ENCODE results near the gene HOXC13.

GRCh38 chr12:53942467-53942997 lies 3.9 kb downstream of the HOXC13 start:
- no peak for TF ChIP-seq CTCF (conservative IDR thresholded peaks at IDR 0.05 in 1 of 2, IDR thresholded peaks at IDR 0.05 in 1 of 2; ENCODE audit: low read depth in 1 of 2, low read length in 2 of 2)
- no peak for TF ChIP-seq EZH2 (IDR thresholded peaks at IDR 0.05; ENCODE audit: low read length, missing control alignments)

Measured in fibroblast of lung (primary cell).